H1 (cell line): ENCODE data around the gene LRFN3. TPM values are rescaled to one million over a fixed set of nuclear protein-coding genes. Genes with fewer than 3 reads are reported as not detected.

Experiments used
- RNF2 ChIP-seq: fragments of 200-900, 300-1000 bp; sonication (generic); IDR thresholded peaks from 2 replicates; pipeline ENCODE4 v1.7.1; 2016; ENCODE audit warnings: borderline replicate concordance, low read depth, mild to moderate bottlenecking, antibody characterized with exemption, low read length; ENCODE audit not compliant: poor library complexity, severe bottlenecking; ENCODE audit errors: missing control alignments
- SAP30 ChIP-seq: fragments of 300-600 bp; sonication (generic); IDR thresholded peaks from 2 replicates; pipeline ENCODE4 v1.7.1; 2012; ENCODE audit warnings: low read length, moderate library complexity, mild to moderate bottlenecking, inconsistent platforms; ENCODE audit not compliant: insufficient read depth, insufficient replicate concordance
- polyA plus RNA-seq, 7 experiments: library from polyadenylated mRNA; depleted of rRNA in 3 of 7; stranded (reverse) in 5 of 7; unstranded in 2 of 7; fragments of >200 nt in 5 of 7; fragments of 200-250 nt in 2 of 7; gene quantifications; 1 replicate in 5 of 7; 2 replicates in 1 of 7; 4 replicates in 1 of 7; pipeline versions ENCODE4 v1.2.1 to v1.2.3, GENCODE V29; 2011 to 2013; ENCODE audit warnings: missing spikeins in 2 of 7, mixed read lengths in 2 of 7
- total RNA-seq: library from RNA; stranded (reverse); fragmentation: NEBNext Ultra II Directional; extraction: Animal tissue kit (Norgen Biotek cat#: 25700); gene quantifications from 2 replicates; pipeline ENCODE4 v1.2.1, GENCODE V29; 2021
- TF ChIP-seq, protein P1 (sequence below): IDR thresholded peaks from 2 replicates; pipeline ENCODE4 v1.6.1; 2011; ENCODE audit warnings: low read depth, mild to moderate bottlenecking, low read length; ENCODE audit not compliant: insufficient read depth

Gene LRFN3
- total and polyA plus RNA-seq, 2 of the 8 experiments (the other 6 are each of a cell fraction or from before 2014, with no cell fraction given) = 4.6 to 16.8 TPM

GRCh38 chr19:35942235-35942634 lies 6.1 kb downstream of the LRFN3 start (continued):
- TF ChIP-seq, protein P1, sequence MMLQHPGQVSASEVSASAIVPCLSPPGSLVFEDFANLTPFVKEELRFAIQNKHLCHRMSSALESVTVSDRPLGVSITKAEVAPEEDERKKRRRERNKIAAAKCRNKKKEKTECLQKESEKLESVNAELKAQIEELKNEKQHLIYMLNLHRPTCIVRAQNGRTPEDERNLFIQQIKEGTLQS = no peak
- TF ChIP-seq SAP30 (no peak), RNF2 (no peak)
